SH-SY5Y (cell line): ENCODE results near the gene VSIR.

Experiments used
- GATA2 ChIP-seq: IDR thresholded peaks from 2 replicates; pipeline ENCODE4 v1.6.1; 2011; ENCODE audit warnings: mild to moderate bottlenecking, low read depth, low read length
- GATA3 ChIP-seq: IDR thresholded peaks from 2 replicates; pipeline ENCODE4 v1.6.1; 2011; ENCODE audit warnings: low read depth, mild to moderate bottlenecking, low read length, moderate library complexity

- TF ChIP-seq GATA2 (no peak), GATA3 (no peak)
Measured at GRCh38 chr10:71753960-71754505, 19.3 kb downstream of the VSIR start.
